Liver (tissue), 9 donors: Measurements from ENCODE around the gene PHLDB2. TPM values are rescaled to one million over a fixed set of nuclear protein-coding genes. Genes with fewer than 3 reads are reported as not detected.

Source experiments
- DNase-seq: peaks from one replicate; pipeline ENCODE4 v3.0.0-alpha.2; 2017; ENCODE audit warnings: low spot score
- H3K27ac ChIP-seq, 2 donors: one replicate each; pipeline ENCODE4 v1.7.0; 2013; ENCODE audit warnings: inconsistent platforms in 2 of 2, low read length in 2 of 2, control low read depth in 1 of 2, low read depth in 1 of 2, mild to moderate bottlenecking in 1 of 2
- H3K27me3 ChIP-seq, 4 donors: one replicate each; pipeline versions ENCODE4 v1.6.1 to v1.7.0; 2013; ENCODE audit warnings: low read length in 3 of 4, inconsistent platforms in 1 of 4, mild to moderate bottlenecking in 1 of 4, moderate library complexity in 1 of 4; ENCODE audit not compliant: control insufficient read depth in 4 of 4, insufficient read depth in 4 of 4
- H3K36me3 ChIP-seq, 4 donors: one replicate each; pipeline versions ENCODE4 v1.6.1 to v1.7.0; 2013; ENCODE audit warnings: low read length in 3 of 4, mild to moderate bottlenecking in 3 of 4, low read depth in 1 of 4, moderate library complexity in 1 of 4; ENCODE audit not compliant: control insufficient read depth in 4 of 4, insufficient read depth in 3 of 4
- H3K4me1 ChIP-seq, 4 donors: one replicate each; pipeline versions ENCODE4 v1.6.1 to v1.7.0; 2013; ENCODE audit warnings: low read length in 3 of 4, mild to moderate bottlenecking in 3 of 4, moderate library complexity in 1 of 4; ENCODE audit not compliant: control insufficient read depth in 4 of 4, insufficient read depth in 4 of 4
- H3K4me3 ChIP-seq, 3 donors: one replicate each; pipeline versions ENCODE4 v1.6.1 to v1.7.0; 2013; ENCODE audit warnings: low read length in 3 of 3, control low read depth in 1 of 3, low read depth in 1 of 3, mild to moderate bottlenecking in 1 of 3
- H3K9ac ChIP-seq, 2 donors: one replicate each; pipeline ENCODE4 v1.7.0; 2013; ENCODE audit warnings: low read length in 2 of 2, mild to moderate bottlenecking in 2 of 2, moderate library complexity in 2 of 2, control low read depth in 1 of 2, low read depth in 1 of 2
- H3K9me3 ChIP-seq, 4 donors: one replicate each; pipeline versions ENCODE4 v1.6.1 to v1.7.0; 2013; ENCODE audit warnings: low read length in 3 of 4; ENCODE audit not compliant: control insufficient read depth in 4 of 4
- ATF3 ChIP-seq: IDR thresholded peaks from 2 replicates; pipeline ENCODE4 v1.6.1; 2016; ENCODE audit warnings: antibody characterized with exemption
- EGR1 ChIP-seq, 2 donors: IDR thresholded peaks; 2 replicates each; pipeline ENCODE4 v1.6.1; 2016 to 2018; ENCODE audit warnings: antibody characterized with exemption in 2 of 2, low read depth in 2 of 2
- FOXA1 ChIP-seq: IDR thresholded peaks from 2 replicates; pipeline ENCODE4 v1.6.1; 2016; ENCODE audit warnings: antibody characterized with exemption
- FOXA2 ChIP-seq: IDR thresholded peaks from 2 replicates; pipeline ENCODE4 v1.6.1; 2016; ENCODE audit warnings: antibody characterized with exemption
- GABPA ChIP-seq, 2 donors: IDR thresholded peaks in 1 of 2; conservative IDR thresholded peaks in 1 of 2; 2 replicates each; pipeline ENCODE4 v1.6.1; 2016; ENCODE audit warnings: antibody characterized with exemption in 2 of 2, mild to moderate bottlenecking in 1 of 2, moderate library complexity in 1 of 2
- HNF4G ChIP-seq: IDR thresholded peaks from 2 replicates; pipeline ENCODE4 v1.6.1; 2016; ENCODE audit warnings: antibody characterized with exemption
- JUND ChIP-seq, 2 donors: IDR thresholded peaks; 2 replicates each; pipeline ENCODE4 v1.6.1; 2016; ENCODE audit warnings: antibody characterized with exemption in 2 of 2
- MAX ChIP-seq: IDR thresholded peaks from 2 replicates; pipeline ENCODE4 v1.6.1; 2016; ENCODE audit warnings: antibody characterized with exemption
- NR2F2 ChIP-seq: IDR thresholded peaks from 2 replicates; pipeline ENCODE4 v1.6.1; 2016; ENCODE audit warnings: antibody characterized with exemption
- RAD21 ChIP-seq, 2 donors: IDR thresholded peaks; 2 replicates each; pipeline ENCODE4 v1.6.1; 2016; ENCODE audit warnings: antibody characterized with exemption in 2 of 2, mild to moderate bottlenecking in 2 of 2
- REST ChIP-seq: IDR thresholded peaks from 2 replicates; pipeline ENCODE4 v1.6.1; 2016; ENCODE audit warnings: antibody characterized with exemption, mild to moderate bottlenecking
- RXRA ChIP-seq, 2 donors: IDR thresholded peaks; 2 replicates each; pipeline ENCODE4 v1.6.1; 2017 to 2018; ENCODE audit warnings: antibody characterized with exemption in 2 of 2, mild to moderate bottlenecking in 1 of 2
- SP1 ChIP-seq: IDR thresholded peaks from 2 replicates; pipeline ENCODE4 v1.6.1; 2018; ENCODE audit warnings: antibody characterized with exemption, mild to moderate bottlenecking
- TAF1 ChIP-seq: conservative IDR thresholded peaks from 2 replicates; pipeline ENCODE4 v1.6.1; 2016; ENCODE audit warnings: antibody characterized with exemption, mild to moderate bottlenecking
- YY1 ChIP-seq: IDR thresholded peaks from 2 replicates; pipeline ENCODE4 v1.6.1; 2016; ENCODE audit warnings: antibody characterized with exemption, mild to moderate bottlenecking
- ZBTB33 ChIP-seq: IDR thresholded peaks from 2 replicates; pipeline ENCODE4 v1.6.1; 2016; ENCODE audit warnings: antibody characterized with exemption
- WGBS: extraction: QIAGEN DNeasy Blood & Tissue Kit; methylation state at CpG from one replicate; pipeline ENCODE4 v1.1.7; 2013; 5-methylcytosine and 5-hydroxymethylcytosine counted together
- polyA plus RNA-seq, 2 donors: library from polyadenylated mRNA; stranded (reverse) in 1 of 2; unstranded in 1 of 2; fragments of 200-250 nt in 1 of 2; fragments of >200 nt in 1 of 2; fragmentation: Nextera tagmentation in 1 of 2; extraction: Ambion mirVana in 1 of 2; gene quantifications; one replicate each; pipeline versions ENCODE4 v1.2.1 to v1.2.3, GENCODE V29; 2013 to 2015
- total RNA-seq, 2 donors: library from RNA; depleted of rRNA; stranded (reverse); fragments of >200 nt; gene quantifications; one replicate each; pipeline ENCODE4 v1.2.3, GENCODE V29; 2014
- donor health status: healthy.
- donor health status: healthy.
- donor health status: healthy.
- donor health status: healthy.
- donor health status: healthy.

The PHLDB2 gene
- total and polyA plus RNA-seq, 4 donors: 9.7 to 42.9 (median 22.2) TPM

- Histone ChIP-seq H3K9ac (no peak overlapping the region), H3K4me3 (no peak overlapping the region), H3K36me3 (peaks cover 0 to 21% (median 6%) of the 10 kb centered on the region in 4 donors), H3K27me3 (no peaks in the 10 kb centered on the region), H3K27ac (no peak overlapping the region), H3K4me1 (no peaks in the 10 kb centered on the region), H3K9me3 (peaks cover 0 to 4% (median 0%) of the 10 kb centered on the region in 4 donors)
- TF ChIP-seq GABPA (IDR thresholded peaks at IDR 0.05 in 1 of 2, conservative IDR thresholded peaks at IDR 0.05 in 1 of 2) (no peak), ATF3 (no peak), ZBTB33 (no peak), TAF1 (no peak), JUND (IDR thresholded peaks at IDR 0.05) (no peak), EGR1 (IDR thresholded peaks at IDR 0.05; ENCODE audit: low read depth in 2 of 2) (no peak), NR2F2 (no peak), RXRA (IDR thresholded peaks at IDR 0.05) (no peak), MAX (no peak), REST (no peak), YY1 (no peak), SP1 (no peak), RAD21 (IDR thresholded peaks at IDR 0.05) (no peak), FOXA1 (no peak), FOXA2 (no peak), HNF4G (no peak)
- 95% methylated on average over 2 of the region's 2 CpGs for WGBS
- DNase-seq: no peak
These were observed 23.1 kb downstream of the PHLDB2 start for GRCh38 chr3:111882194-111882593.

GRCh38 chr3:111882799-111883198 lies 23.7 kb downstream of the PHLDB2 start:
- Histone ChIP-seq H3K36me3 (peaks cover 0 to 21% (median 6%) of the 10 kb centered on the region in 4 donors), H3K4me3 (no peak overlapping the region), H3K27me3 (no peaks in the 10 kb centered on the region), H3K9ac (no peak overlapping the region), H3K4me1 (no peaks in the 10 kb centered on the region), H3K27ac (no peak overlapping the region), H3K9me3 (peaks cover 0 to 4% (median 0%) of the 10 kb centered on the region in 4 donors)
- DNase-seq: no peak
- no peak for TF ChIP-seq ATF3
- no peak for TF ChIP-seq HNF4G
- TF ChIP-seq FOXA2: no peak
- TF ChIP-seq EGR1 (IDR thresholded peaks at IDR 0.05; ENCODE audit: low read depth in 2 of 2): no peak
